Fibroblast of lung (primary cell): ENCODE results near the gene DLG2. TPM values are rescaled to one million over a fixed set of nuclear protein-coding genes. Genes with fewer than 3 reads are reported as not detected.
A peak's percentile ranks its signal among the peaks of the same experiment; 100 is the strongest.

Source experiments
- DNase-seq, 2 donors: peaks; one replicate each; pipeline versions ENCODE4 v3.0.0 to v3.0.0-alpha.2; 2010; ENCODE audit warnings: low read depth in 2 of 2
- H2AFZ ChIP-seq: 2 replicates; pipeline ENCODE4 v1.5.1; 2012; ENCODE audit warnings: low read length, control low read depth, inconsistent platforms
- H3K27ac ChIP-seq: 2 replicates; pipeline ENCODE4 v1.5.1; 2011; ENCODE audit warnings: low read length, control low read depth; ENCODE audit not compliant: insufficient read depth
- H3K27me3 ChIP-seq: 2 replicates; pipeline ENCODE4 v1.5.1; 2011; ENCODE audit warnings: mild to moderate bottlenecking, low read length; ENCODE audit not compliant: control insufficient read depth, insufficient read depth
- H3K36me3 ChIP-seq: 2 replicates; pipeline ENCODE4 v1.5.1; 2011; ENCODE audit warnings: low read length; ENCODE audit not compliant: control insufficient read depth, insufficient read depth
- H3K4me1 ChIP-seq: 2 replicates; pipeline ENCODE4 v1.5.1; 2011; ENCODE audit warnings: low read length; ENCODE audit not compliant: control insufficient read depth, insufficient read depth; ENCODE audit errors: extremely low read depth
- H3K4me2 ChIP-seq: 2 replicates; pipeline ENCODE4 v1.5.1; 2011; ENCODE audit warnings: low read length, control low read depth; ENCODE audit not compliant: insufficient read depth; ENCODE audit errors: extremely low read depth
- H3K4me3 ChIP-seq, 4 experiments: fragments of 200-600 bp in 1 of 4; sonication (generic) in 1 of 4; replicated peaks in 1 of 4; 2 replicates each; pipeline ENCODE4 v1.5.1; 2011 to 2016; ENCODE audit warnings: low read length in 4 of 4, low read depth in 3 of 4, mild to moderate bottlenecking in 3 of 4, control low read depth in 2 of 4, inconsistent platforms in 1 of 4, mixed read lengths in 1 of 4; ENCODE audit not compliant: insufficient read depth in 1 of 4; ENCODE audit errors: control extremely low read depth in 1 of 4
- H3K79me2 ChIP-seq: 2 replicates; pipeline ENCODE4 v1.5.1; 2012; ENCODE audit warnings: mild to moderate bottlenecking, low read length, inconsistent platforms; ENCODE audit not compliant: control insufficient read depth, insufficient read depth
- H3K9ac ChIP-seq: 2 replicates; pipeline ENCODE4 v1.5.1; 2011; ENCODE audit warnings: mild to moderate bottlenecking, low read length, control low read depth; ENCODE audit not compliant: insufficient read depth
- H3K9me3 ChIP-seq: 2 replicates; pipeline ENCODE4 v1.5.1; 2012; ENCODE audit warnings: low read depth, low read length; ENCODE audit not compliant: control insufficient read depth, insufficient read depth
- H4K20me1 ChIP-seq: 2 replicates; pipeline ENCODE4 v1.5.1; 2011; ENCODE audit warnings: low read length; ENCODE audit not compliant: control insufficient read depth, insufficient read depth; ENCODE audit errors: extremely low read depth
- CTCF ChIP-seq, 2 donors: IDR thresholded peaks in 1 of 2; conservative IDR thresholded peaks in 1 of 2; 1 replicate in 1 of 2; 2 replicates in 1 of 2; pipeline ENCODE4 v1.5.1; 2011 to 2012; ENCODE audit warnings: low read length in 2 of 2, control low read depth in 1 of 2, inconsistent platforms in 1 of 2, low read depth in 1 of 2, mild to moderate bottlenecking in 1 of 2
- EZH2 ChIP-seq: IDR thresholded peaks from 2 replicates; pipeline ENCODE4 v1.5.1; 2012; ENCODE audit warnings: low read length, control low read depth, mild to moderate bottlenecking; ENCODE audit errors: missing control alignments
- polyA plus RNA-seq, 2 donors: library from polyadenylated mRNA; depleted of rRNA in 1 of 2; stranded (reverse) in 1 of 2; unstranded in 1 of 2; fragments of >200 nt; gene quantifications; 2 replicates each; pipeline ENCODE4 v1.2.1, GENCODE V29; 2011 to 2012; ENCODE audit warnings: missing spikeins in 1 of 2
- total RNA-seq: library from RNA; depleted of rRNA; stranded (reverse); fragments of >200 nt; gene quantifications from 2 replicates; pipeline ENCODE4 v1.2.1, GENCODE V29; 2014

Gene DLG2
- total and polyA plus RNA-seq, 2 donors (not counting 1 experiment from before 2014, with no cell fraction given): 0.77 to 2.3 TPM

GRCh38 chr11:84136926-84137325 lies 1490.2 kb downstream of the DLG2 start:
- no peaks in the 10 kb centered on the region for H3K27me3 ChIP-seq
- H3K9ac ChIP-seq: no peak overlapping the region
- no peaks in the 10 kb centered on the region for H3K9me3 ChIP-seq
- H3K4me2 ChIP-seq: no peak overlapping the region
- no peak for TF ChIP-seq EZH2
- TF ChIP-seq CTCF (conservative IDR thresholded peaks at IDR 0.05 in 1 of 2, IDR thresholded peaks at IDR 0.05 in 1 of 2; ENCODE audit: low read depth in 1 of 2, low read length in 2 of 2): no peak
- H3K4me1 ChIP-seq: no peaks in the 10 kb centered on the region
- H3K27ac ChIP-seq: no peak overlapping the region
- no peak overlapping the region for H3K4me3 ChIP-seq
- H3K36me3 ChIP-seq: no peaks in the 10 kb centered on the region
- H4K20me1 ChIP-seq: no peaks in the 10 kb centered on the region
- H2AFZ ChIP-seq: no peak overlapping the region
- no peaks in the 10 kb centered on the region for H3K79me2 ChIP-seq
- peak in 1 of 2 donors; percentile 82 for DNase-seq

GRCh38 chr11:84130646-84131427 lies 1496.3 kb downstream of the DLG2 start:
- no peaks in the 10 kb centered on the region for H4K20me1 ChIP-seq

More at GRCh38 chr11:84130646-84131427, 1496.3 kb downstream of the DLG2 start:
- no peak overlapping the region for H3K9ac ChIP-seq
- no peak for TF ChIP-seq EZH2
- no peak for TF ChIP-seq CTCF (conservative IDR thresholded peaks at IDR 0.05 in 1 of 2, IDR thresholded peaks at IDR 0.05 in 1 of 2; ENCODE audit: low read depth in 1 of 2, low read length in 2 of 2)
- no peaks in the 10 kb centered on the region for H3K79me2 ChIP-seq
- H3K36me3 ChIP-seq: no peaks in the 10 kb centered on the region
- H3K27me3 ChIP-seq: no peaks in the 10 kb centered on the region
- H2AFZ ChIP-seq: no peak overlapping the region
- DNase-seq: no peak
- no peak overlapping the region for H3K4me2 ChIP-seq
- no peaks in the 10 kb centered on the region for H3K9me3 ChIP-seq
- no peak overlapping the region for H3K27ac ChIP-seq
- H3K4me3 ChIP-seq: no peak overlapping the region
- H3K4me1 ChIP-seq: no peaks in the 10 kb centered on the region
